Hepatocyte (in vitro differentiated cells): ENCODE measurements around the gene LMX1B. TPM values are rescaled to one million over a fixed set of nuclear protein-coding genes. Genes with fewer than 3 reads are reported as not detected.

Experiments
- DNase-seq: peaks from one replicate; pipeline ENCODE4 v3.0.0-alpha.2; 2016; ENCODE audit warnings: low spot score
- H2AFZ ChIP-seq: fragments of 200-600 bp; sonication (generic); 2 replicates; pipeline ENCODE4 v1.6.0; 2016; ENCODE audit warnings: antibody characterized with exemption, mild to moderate bottlenecking
- H3K27ac ChIP-seq: fragments of 200-600 bp; sonication (generic); 2 replicates; pipeline ENCODE4 v1.5.1; 2016; ENCODE audit warnings: mild to moderate bottlenecking
- H3K27me3 ChIP-seq: fragments of 200-600 bp; sonication (generic); 2 replicates; pipeline ENCODE4 v1.6.1; 2016
- H3K36me3 ChIP-seq: fragments of 200-600 bp; sonication (generic); replicated peaks from 2 replicates; pipeline ENCODE4 v1.5.1; 2016; ENCODE audit warnings: low read depth; ENCODE audit not compliant: insufficient read depth
- H3K4me1 ChIP-seq: fragments of 200-600 bp; sonication (generic); 2 replicates; pipeline ENCODE4 v1.5.1; 2016; ENCODE audit warnings: mild to moderate bottlenecking, moderate library complexity; ENCODE audit not compliant: insufficient read depth
- H3K4me2 ChIP-seq: fragments of 200-600 bp; sonication (generic); 2 replicates; pipeline ENCODE4 v1.6.0; 2016
- H3K4me3 ChIP-seq: fragments of 200-600 bp; sonication (generic); 2 replicates; pipeline ENCODE4 v1.5.1; 2016; ENCODE audit warnings: mild to moderate bottlenecking
- H3K79me2 ChIP-seq: fragments of 200-600 bp; sonication (generic); 2 replicates; pipeline ENCODE4 v1.6.0; 2017; ENCODE audit warnings: mild to moderate bottlenecking
- H3K9me2 ChIP-seq: fragments of 200-600 bp; sonication (generic); replicated peaks from 2 replicates; pipeline ENCODE4 v1.6.0; 2017; ENCODE audit warnings: mild to moderate bottlenecking; ENCODE audit not compliant: insufficient read depth
- H3K9me3 ChIP-seq: fragments of 200-600 bp; sonication (generic); 2 replicates; pipeline ENCODE4 v1.5.1; 2016; ENCODE audit warnings: low read depth, mild to moderate bottlenecking
- H4K20me1 ChIP-seq: fragments of 200-600 bp; sonication (generic); 2 replicates; pipeline ENCODE4 v1.6.0; 2016; ENCODE audit warnings: mild to moderate bottlenecking; ENCODE audit not compliant: insufficient read depth, poor library complexity, severe bottlenecking
- CTCF ChIP-seq: fragments of 200-600 bp; sonication (generic); IDR thresholded peaks from 2 replicates; pipeline ENCODE4 v1.5.1; 2016; ENCODE audit warnings: antibody characterized with exemption, mild to moderate bottlenecking; ENCODE audit not compliant: poor library complexity
- EZH2 ChIP-seq: fragments of 200-600 bp; sonication (generic); IDR thresholded peaks from 2 replicates; pipeline ENCODE4 v1.6.1; 2016; ENCODE audit warnings: antibody characterized with exemption, mild to moderate bottlenecking, borderline replicate concordance
- EZH2phosphoT487 ChIP-seq: fragments of 200-600 bp; sonication (generic); IDR thresholded peaks from one replicate; pipeline ENCODE4 v1.6.1; 2018; ENCODE audit warnings: antibody characterized with exemption, mild to moderate bottlenecking, low read depth, moderate library complexity; ENCODE audit not compliant: unreplicated experiment, severe bottlenecking
- WGBS: methylation state at CpG from one replicate; pipeline ENCODE4 v1.1.6; 2016; ENCODE audit warnings: low lambda C conversion rate; ENCODE audit errors: missing lambda C conversion rate; 5-methylcytosine and 5-hydroxymethylcytosine counted together
- polyA plus RNA-seq: library from polyadenylated mRNA; unstranded; fragments of >200 nt; fragmentation: Nextera tagmentation; extraction: Ambion mirVana; gene quantifications from 2 replicates; pipeline ENCODE4 v1.2.1, GENCODE V29; 2016
- total RNA-seq: library from RNA; depleted of rRNA; stranded (reverse); fragments of >200 nt; gene quantifications from 2 replicates; pipeline ENCODE4 v1.2.3, GENCODE V29; 2014

LMX1B gene
- total and polyA plus RNA-seq, 2 experiments from 2014 or later: 0.16 TPM; not detected in 1

- Histone ChIP-seq H3K4me1 (peaks cover 12% of the 10 kb centered on the region), H3K36me3 (no peaks in the 10 kb centered on the region), H3K9me2 (no peaks in the 10 kb centered on the region), H3K4me2 (peak overlapping the region; percentile 76), H3K79me2 (no peaks in the 10 kb centered on the region), H3K27me3 (peaks cover 100% of the 10 kb centered on the region), H4K20me1 (no peaks in the 10 kb centered on the region), H3K9me3 (no peaks in the 10 kb centered on the region), H3K4me3 (no peak overlapping the region), H3K27ac (no peak overlapping the region), H2AFZ (no peak overlapping the region)
- TF ChIP-seq CTCF (no peak), EZH2 (no peak), EZH2phosphoT487 (no peak)
- 24% methylated on average over 10 of the region's 14 CpGs for WGBS
- no peak for DNase-seq
These were observed 13.2 kb downstream of the LMX1B start for GRCh38 chr9:126626926-126627233.

- no peaks in the 10 kb centered on the region for H4K20me1 ChIP-seq
- no peak overlapping the region for H3K4me2 ChIP-seq
- DNase-seq: no peak
- H3K9me3 ChIP-seq: no peaks in the 10 kb centered on the region
- TF ChIP-seq EZH2phosphoT487 (no peak), CTCF (no peak), EZH2 (no peak)
- no peaks in the 10 kb centered on the region for H3K9me2 ChIP-seq
- 73% methylated on average over 7 of the region's 7 CpGs for WGBS
- no peak overlapping the region for H2AFZ ChIP-seq
- H3K27ac ChIP-seq: no peak overlapping the region
- no peaks in the 10 kb centered on the region for H3K79me2 ChIP-seq
- H3K36me3 ChIP-seq: no peaks in the 10 kb centered on the region
- peaks cover 100% of the 10 kb centered on the region for H3K27me3 ChIP-seq
- H3K4me1 ChIP-seq: peaks cover 12% of the 10 kb centered on the region
- no peak overlapping the region for H3K4me3 ChIP-seq
These were observed 14.4 kb downstream of the LMX1B start for GRCh38 chr9:126628146-126628545.

DNA sequence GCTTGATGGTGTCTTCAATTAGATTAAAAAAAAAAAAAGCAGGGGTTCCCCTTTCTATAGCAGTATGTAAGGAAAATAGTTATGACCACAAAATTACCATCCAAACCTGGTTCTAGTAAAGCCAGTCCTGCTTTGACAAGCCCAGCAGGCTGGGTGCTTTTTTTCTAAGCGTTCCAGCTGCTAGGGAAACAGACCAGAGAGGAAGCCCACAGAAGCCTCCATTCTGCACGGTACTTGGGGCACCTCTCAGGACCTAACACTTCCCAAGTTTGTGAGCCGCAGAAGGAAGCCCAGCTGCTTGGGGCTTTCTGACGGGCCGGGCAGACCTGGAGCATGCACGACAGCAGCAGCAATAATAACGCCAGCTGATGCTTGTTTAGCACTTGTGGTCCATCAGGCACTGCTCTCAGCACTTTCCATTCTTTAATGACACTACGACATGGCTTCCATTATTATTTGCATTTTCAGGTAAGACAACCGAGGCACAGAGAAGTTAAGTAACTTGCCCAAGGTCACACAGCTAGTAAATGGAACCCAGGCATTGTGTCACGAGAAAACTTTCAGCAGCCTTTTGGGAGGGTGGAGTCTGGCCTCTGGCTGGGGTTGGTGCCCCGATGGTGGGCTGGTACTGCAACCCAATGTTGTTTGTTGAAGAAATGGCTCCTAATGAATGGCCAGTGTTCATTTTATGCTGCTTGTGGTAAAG lies 15.4 kb downstream of the LMX1B start:
- no peak for DNase-seq

More for the DNA sequence above, 15.4 kb downstream of the LMX1B start:
- H3K4me1 ChIP-seq: peaks cover 12% of the 10 kb centered on the region
- WGBS: 46% methylated on average over 11 of the region's 11 CpGs
- no peak overlapping the region for H2AFZ ChIP-seq
- H3K9me3 ChIP-seq: no peaks in the 10 kb centered on the region
- H3K27ac ChIP-seq: no peak overlapping the region
- TF ChIP-seq EZH2: no peak
- no peak for TF ChIP-seq CTCF
- TF ChIP-seq EZH2phosphoT487: no peak
- H3K27me3 ChIP-seq: peaks cover 98% of the 10 kb centered on the region
- H3K4me3 ChIP-seq: no peak overlapping the region
- no peaks in the 10 kb centered on the region for H3K36me3 ChIP-seq
- H3K79me2 ChIP-seq: no peaks in the 10 kb centered on the region
- no peaks in the 10 kb centered on the region for H3K9me2 ChIP-seq
- H3K4me2 ChIP-seq: no peak overlapping the region
- H4K20me1 ChIP-seq: no peaks in the 10 kb centered on the region
